Thyroid gland (tissue), 4 donors: ENCODE results near the gene UBE2E2. TPM values are rescaled to one million over a fixed set of nuclear protein-coding genes. Genes with fewer than 3 reads are reported as not detected.

Experiments
- DNase-seq, 2 donors: peaks; one replicate each; pipeline ENCODE4 v3.0.0-alpha.2; 2019
- H3K27ac ChIP-seq, 3 donors: fragments of 200-600 bp; sonication (generic); 1 replicate in 2 of 3; 2 replicates in 1 of 3; pipeline ENCODE4 v1.5.1; 2016 to 2019; ENCODE audit warnings: mild to moderate bottlenecking in 1 of 3, moderate library complexity in 1 of 3
- H3K27me3 ChIP-seq: fragments of 200-600 bp; sonication (generic); one replicate; pipeline ENCODE4 v1.5.1; 2019
- H3K36me3 ChIP-seq, 2 donors: fragments of 200-600 bp; sonication (generic); one replicate each; pipeline ENCODE4 v1.5.1; 2016 to 2019
- H3K4me1 ChIP-seq, 2 donors: fragments of 200-600 bp; sonication (generic); one replicate each; pipeline ENCODE4 v1.5.1; 2017 to 2019
- H3K4me3 ChIP-seq, 3 donors: fragments of 200-600 bp; sonication (generic); replicated peaks in 1 of 3; 1 replicate in 2 of 3; 2 replicates in 1 of 3; pipeline ENCODE4 v1.5.1; 2016; ENCODE audit warnings: mild to moderate bottlenecking in 1 of 3
- H3K9me3 ChIP-seq: fragments of 200-600 bp; sonication (generic); one replicate; pipeline ENCODE4 v1.5.1; 2017
- POLR2A ChIP-seq, 2 donors: fragments of 450-650 bp; IDR thresholded peaks; one replicate each; pipeline ENCODE4 v1.6.1; 2017; ENCODE audit warnings: antibody characterized with exemption in 2 of 2, mild to moderate bottlenecking in 2 of 2, moderate library complexity in 1 of 2
- WGBS, 2 donors: methylation state at CpG; one replicate each; pipeline ENCODE4 v1.1.5; 2017; 5-methylcytosine and 5-hydroxymethylcytosine counted together
- intact Hi-C: fragments of 100-400 bp; cut with DNase I; formaldehyde crosslinking; loops from one replicate; pipeline ENCODE4 v1.15.1; 2023
- total RNA-seq, 4 donors: library from RNA; depleted of rRNA; stranded (reverse); fragments of >200 nt; gene quantifications; one replicate each; pipeline ENCODE4 v1.2.3, GENCODE V29; 2016
- TF ChIP-seq, protein P1 (sequence below), 6 experiments: fragments of 200-600 bp in 3 of 6; fragments of 450-650 bp in 3 of 6; sonication (generic) in 3 of 6; IDR thresholded peaks; one replicate each; pipeline ENCODE4 v1.5.1; 2016 to 2019; ENCODE audit warnings: antibody characterized with exemption in 6 of 6, mild to moderate bottlenecking in 2 of 6, inconsistent platforms in 1 of 6, moderate library complexity in 1 of 6

UBE2E2 gene
- total RNA-seq, 4 donors from 2014 or later: 28.5 to 46.0 (median 38.4) TPM

DNA sequence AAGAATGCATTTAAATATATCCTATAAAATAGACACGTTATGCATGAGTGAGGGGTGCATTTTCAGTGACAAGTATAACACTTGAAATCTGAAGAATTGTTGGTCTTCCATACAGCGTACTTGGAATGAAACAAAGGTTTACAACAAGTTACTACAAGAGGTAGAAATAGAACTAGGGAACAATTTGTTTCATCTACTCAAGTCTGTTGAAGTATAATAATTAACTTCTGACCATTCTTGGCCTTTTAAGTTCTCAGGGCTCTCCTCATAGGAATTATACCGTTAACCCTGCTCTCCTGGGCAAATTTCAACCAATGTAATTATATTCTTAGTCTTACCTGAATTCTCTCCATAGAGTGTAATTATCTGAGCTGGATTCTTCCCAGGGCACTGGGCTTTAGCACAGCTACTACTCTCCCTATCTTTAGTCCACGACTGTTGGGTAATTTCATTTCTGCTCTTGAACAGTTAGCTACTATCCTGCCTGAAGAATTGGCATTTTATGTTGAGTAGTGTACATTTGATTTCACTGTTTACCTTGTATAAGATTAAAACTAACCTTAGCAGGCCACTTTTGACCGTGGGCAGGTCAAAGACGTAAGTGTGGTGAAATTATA lies 100.6 kb downstream of the UBE2E2 start:
- WGBS, 2 donors: 58 to 68% methylated on average over 6 of the region's 6 CpGs
- H3K4me3 ChIP-seq: no peak overlapping the region
- no peaks in the 10 kb centered on the region for H3K9me3 ChIP-seq
- DNase-seq: no peak
- intact Hi-C loops: no loop called here
- H3K27ac ChIP-seq: no peak overlapping the region
- no peaks in the 10 kb centered on the region for H3K36me3 ChIP-seq
- peaks cover 6 to 7% of the 10 kb centered on the region in 2 donors for H3K4me1 ChIP-seq
- TF ChIP-seq, protein P1, sequence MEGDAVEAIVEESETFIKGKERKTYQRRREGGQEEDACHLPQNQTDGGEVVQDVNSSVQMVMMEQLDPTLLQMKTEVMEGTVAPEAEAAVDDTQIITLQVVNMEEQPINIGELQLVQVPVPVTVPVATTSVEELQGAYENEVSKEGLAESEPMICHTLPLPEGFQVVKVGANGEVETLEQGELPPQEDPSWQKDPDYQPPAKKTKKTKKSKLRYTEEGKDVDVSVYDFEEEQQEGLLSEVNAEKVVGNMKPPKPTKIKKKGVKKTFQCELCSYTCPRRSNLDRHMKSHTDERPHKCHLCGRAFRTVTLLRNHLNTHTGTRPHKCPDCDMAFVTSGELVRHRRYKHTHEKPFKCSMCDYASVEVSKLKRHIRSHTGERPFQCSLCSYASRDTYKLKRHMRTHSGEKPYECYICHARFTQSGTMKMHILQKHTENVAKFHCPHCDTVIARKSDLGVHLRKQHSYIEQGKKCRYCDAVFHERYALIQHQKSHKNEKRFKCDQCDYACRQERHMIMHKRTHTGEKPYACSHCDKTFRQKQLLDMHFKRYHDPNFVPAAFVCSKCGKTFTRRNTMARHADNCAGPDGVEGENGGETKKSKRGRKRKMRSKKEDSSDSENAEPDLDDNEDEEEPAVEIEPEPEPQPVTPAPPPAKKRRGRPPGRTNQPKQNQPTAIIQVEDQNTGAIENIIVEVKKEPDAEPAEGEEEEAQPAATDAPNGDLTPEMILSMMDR (IDR thresholded peaks at IDR 0.05): no peak
- no peak for TF ChIP-seq POLR2A (IDR thresholded peaks at IDR 0.05)
- no peaks in the 10 kb centered on the region for H3K27me3 ChIP-seq

DNA sequence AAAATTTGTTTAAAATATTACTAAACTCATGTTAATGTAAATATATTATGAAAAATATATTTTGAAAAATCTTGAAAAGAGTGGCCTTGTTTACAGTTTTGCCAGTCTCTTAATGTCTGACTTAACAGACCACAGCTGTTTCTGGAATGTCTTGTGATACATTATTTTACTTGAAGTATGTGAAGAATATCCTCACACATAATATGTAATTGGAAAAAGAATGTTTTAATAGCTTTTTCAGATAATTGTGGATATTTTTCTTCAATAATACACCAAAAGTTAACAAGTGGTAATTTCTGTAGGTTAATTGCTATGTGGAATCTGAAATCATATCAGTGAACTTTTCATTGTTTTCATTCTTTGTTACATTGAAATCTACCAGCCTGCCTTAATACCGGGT lies 101.3 kb downstream of the UBE2E2 start:
- Histone ChIP-seq H3K4me1 (peaks cover 6 to 7% of the 10 kb centered on the region in 2 donors), H3K36me3 (no peaks in the 10 kb centered on the region), H3K27ac (no peak overlapping the region), H3K4me3 (no peak overlapping the region), H3K27me3 (no peaks in the 10 kb centered on the region), H3K9me3 (no peaks in the 10 kb centered on the region)
- 89 to 92% methylated on average over 1 of the region's 1 CpG for WGBS, 2 donors
- TF ChIP-seq, protein P1 (IDR thresholded peaks at IDR 0.05): no peak
- no peak for TF ChIP-seq POLR2A (IDR thresholded peaks at IDR 0.05)
- intact Hi-C loops: no loop called here
- DNase-seq: no peak

DNA sequence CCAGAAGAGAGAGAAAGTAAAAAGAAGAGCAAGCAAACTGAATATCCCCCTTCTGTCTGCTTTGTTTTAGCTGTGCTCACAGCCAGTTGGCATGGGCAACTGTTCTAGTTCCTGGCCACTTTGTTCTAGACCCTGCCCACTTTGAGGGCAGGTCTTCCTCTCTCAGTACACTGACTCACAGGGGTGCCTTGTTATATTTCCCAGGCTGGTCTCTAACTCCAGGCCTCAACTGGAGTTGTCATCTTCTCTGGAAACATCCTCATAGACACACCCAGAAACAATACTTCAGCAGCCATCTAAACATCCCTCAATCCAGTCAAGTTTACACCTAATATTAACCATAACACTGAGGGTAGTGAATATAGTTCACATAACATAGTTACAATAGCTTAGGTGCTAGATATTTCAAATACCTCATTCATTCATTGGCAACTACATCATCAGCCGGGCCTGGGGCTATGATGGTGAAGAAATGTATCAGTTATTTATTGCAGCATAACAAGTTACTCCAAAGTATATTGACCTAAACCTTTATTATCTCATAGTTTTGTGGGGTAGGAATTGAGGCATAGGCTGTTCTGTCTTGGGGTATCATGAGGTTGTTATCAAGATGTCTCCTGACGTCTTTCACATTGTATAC lies 106.0 kb downstream of the UBE2E2 start:
- Histone ChIP-seq H3K36me3 (no peaks in the 10 kb centered on the region), H3K4me1 (peaks cover 0 to under 1% of the 10 kb centered on the region in 2 donors), H3K27ac (no peak overlapping the region), H3K9me3 (no peaks in the 10 kb centered on the region), H3K4me3 (no peak overlapping the region), H3K27me3 (no peaks in the 10 kb centered on the region)
- no peak for DNase-seq
- intact Hi-C loops: no loop called here
- TF ChIP-seq POLR2A (IDR thresholded peaks at IDR 0.05): no peak
- WGBS, 2 donors: 90 to 100% methylated on average over 2 of the region's 2 CpGs

DNA sequence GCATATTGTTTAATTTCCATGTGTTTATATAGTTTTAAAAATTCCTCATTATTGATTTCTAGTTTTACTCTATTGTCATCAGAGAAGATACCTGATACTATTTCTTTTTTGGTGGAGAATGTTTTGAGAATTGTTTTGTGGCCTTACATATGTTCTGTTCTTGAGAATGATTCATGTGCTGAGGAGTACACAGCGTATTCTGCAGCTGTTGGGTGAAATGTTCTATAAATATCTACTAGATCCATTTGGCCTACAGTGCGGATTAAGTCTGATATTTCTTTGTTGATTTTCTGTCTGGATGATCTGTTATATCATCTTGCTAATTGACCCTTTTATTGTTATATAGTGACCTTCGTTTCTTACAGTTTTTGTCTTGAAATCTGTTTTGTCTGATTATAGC lies 109.7 kb downstream of the UBE2E2 start:
- Histone ChIP-seq H3K4me1 (no peaks in the 10 kb centered on the region), H3K9me3 (no peaks in the 10 kb centered on the region), H3K4me3 (no peak overlapping the region), H3K27me3 (no peaks in the 10 kb centered on the region), H3K27ac (no peak overlapping the region), H3K36me3 (no peaks in the 10 kb centered on the region)
- intact Hi-C loops: no loop called here
- WGBS, 2 donors: 92 to 97% methylated on average over 3 of the region's 3 CpGs
- DNase-seq: no peak
- no peak for TF ChIP-seq POLR2A (IDR thresholded peaks at IDR 0.05)
- TF ChIP-seq, protein P1 (IDR thresholded peaks at IDR 0.05): no peak

DNA sequence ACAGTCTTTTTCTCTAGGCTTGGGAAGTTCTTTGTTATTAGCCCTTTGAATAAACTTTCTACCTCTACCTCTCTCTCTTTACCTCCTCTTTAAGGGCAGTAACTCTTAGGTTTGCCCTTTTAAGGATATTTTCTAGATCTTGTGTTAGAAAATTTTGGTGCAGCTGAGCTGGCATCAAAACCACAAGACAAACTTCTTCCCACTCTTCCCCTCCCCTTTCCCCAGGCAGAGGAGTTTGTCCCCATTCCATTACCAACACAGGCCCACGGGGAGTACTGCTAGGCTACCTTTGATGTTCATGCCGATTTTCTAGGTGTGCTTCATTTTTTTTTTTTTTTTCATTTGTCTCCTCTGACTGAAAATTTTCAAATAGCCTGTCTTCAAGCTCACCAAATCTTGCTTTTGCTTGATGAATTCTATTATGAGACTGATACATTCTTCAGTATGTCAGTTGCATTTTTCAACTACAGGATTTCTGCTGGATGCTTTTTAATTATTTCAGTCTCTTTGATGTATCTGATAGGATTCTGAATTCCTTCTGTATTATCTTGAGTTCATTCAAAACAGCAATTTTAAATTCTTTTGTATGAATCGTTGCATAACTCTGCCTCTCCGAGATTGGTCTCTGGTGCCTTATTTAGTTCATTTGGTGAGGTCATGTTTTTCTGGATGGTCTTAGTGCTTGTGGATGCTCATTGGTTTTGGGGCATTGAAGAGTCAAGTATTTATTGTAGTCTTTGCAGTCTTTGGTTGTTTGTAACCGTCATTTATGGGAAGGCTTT lies 112.0 kb downstream of the UBE2E2 start:
- no peaks in the 10 kb centered on the region for H3K36me3 ChIP-seq
- no peaks in the 10 kb centered on the region for H3K4me1 ChIP-seq
- intact Hi-C loops: no loop called here
- H3K27ac ChIP-seq: no peak overlapping the region
- H3K4me3 ChIP-seq: no peak overlapping the region
- TF ChIP-seq, protein P1 (IDR thresholded peaks at IDR 0.05): no peak
- TF ChIP-seq POLR2A (IDR thresholded peaks at IDR 0.05): no peak
- no peaks in the 10 kb centered on the region for H3K9me3 ChIP-seq
- 80 to 82% methylated on average over 5 of the region's 5 CpGs for WGBS, 2 donors
- DNase-seq: no peak
- no peaks in the 10 kb centered on the region for H3K27me3 ChIP-seq
